ENCODE data around the gene MARCHF3. TPM values are rescaled to one million over a fixed set of nuclear protein-coding genes. Genes with fewer than 3 reads are reported as not detected.
"Not testable (repeated sequence)": the region's sequence is repeated elsewhere in the genome, so short reads cannot be mapped to it uniquely, and the experiment has no call there.

Gene MARCHF3
- polyA plus RNA-seq, 4 donors, result 3.6 to 8.5 (median 5.4) TPM

- Histone ChIP-seq H3K27ac (ENCODE audit: low read depth in 1 of 3, low read length in 2 of 3) (no peak overlapping the region), H3K36me3 (ENCODE audit: control insufficient read depth in 3 of 3, insufficient read depth in 2 of 3, low read depth in 1 of 3, low read length in 3 of 3) (peaks cover 0 to 8% (median 0%) of the 10 kb centered on the region in 3 donors), H3K4me3 (ENCODE audit: low read depth in 1 of 3, low read length in 3 of 3) (no peak overlapping the region), H3K9me3 (ENCODE audit: control insufficient read depth in 2 of 2, insufficient read depth in 1 of 2, low read depth in 1 of 2, low read length in 1 of 2) (no peaks in the 10 kb centered on the region), H3K27me3 (ENCODE audit: control insufficient read depth in 3 of 3, insufficient read depth in 3 of 3, low read length in 3 of 3) (no peaks in the 10 kb centered on the region), H3K4me1 (ENCODE audit: control insufficient read depth in 3 of 3, insufficient read depth in 2 of 3, low read depth in 1 of 3, low read length in 2 of 3) (no peaks in the 10 kb centered on the region)
- FAIRE-seq (no peak), DNase-seq (no peak)
- 68 to 79% (median 68%) methylated on average over 2 of the region's 2 CpGs for WGBS, 3 donors
Measured at GRCh38 chr5:127056896-127057295, 26.5 kb upstream of the MARCHF3 start.

- Histone ChIP-seq H3K36me3 (ENCODE audit: control insufficient read depth in 3 of 3, insufficient read depth in 2 of 3, low read depth in 1 of 3, low read length in 3 of 3) (peaks cover 0 to 10% (median 0%) of the 10 kb centered on the region in 3 donors), H3K27ac (ENCODE audit: low read depth in 1 of 3, low read length in 2 of 3) (no peak overlapping the region), H3K4me1 (ENCODE audit: control insufficient read depth in 3 of 3, insufficient read depth in 2 of 3, low read depth in 1 of 3, low read length in 2 of 3) (no peaks in the 10 kb centered on the region), H3K27me3 (ENCODE audit: control insufficient read depth in 3 of 3, insufficient read depth in 3 of 3, low read length in 3 of 3) (no peaks in the 10 kb centered on the region), H3K4me3 (ENCODE audit: low read depth in 1 of 3, low read length in 3 of 3) (no peak overlapping the region), H3K9me3 (ENCODE audit: control insufficient read depth in 2 of 2, insufficient read depth in 1 of 2, low read depth in 1 of 2, low read length in 1 of 2) (no peaks in the 10 kb centered on the region)
- no peak for FAIRE-seq
- WGBS, 3 donors, result 91 to 97% (median 95%) methylated on average over 3 of the region's 3 CpGs
- DNase-seq, result no peak
Measured at GRCh38 chr5:127055880-127056653, 25.7 kb upstream of the MARCHF3 start.

GRCh38 chr5:127053551-127053950 is 23.2 kb upstream of the MARCHF3 start:
- H3K27me3 ChIP-seq (ENCODE audit: control insufficient read depth in 3 of 3, insufficient read depth in 3 of 3, low read length in 3 of 3); H3K4me1 ChIP-seq (ENCODE audit: control insufficient read depth in 3 of 3, insufficient read depth in 2 of 3, low read depth in 1 of 3, low read length in 2 of 3); DNase-seq; H3K4me3 ChIP-seq (ENCODE audit: low read depth in 1 of 3, low read length in 3 of 3); FAIRE-seq; H3K27ac ChIP-seq (ENCODE audit: low read depth in 1 of 3, low read length in 2 of 3); H3K9me3 ChIP-seq (ENCODE audit: control insufficient read depth in 2 of 2, insufficient read depth in 1 of 2, low read depth in 1 of 2, low read length in 1 of 2); H3K36me3 ChIP-seq (ENCODE audit: control insufficient read depth in 3 of 3, insufficient read depth in 2 of 3, low read depth in 1 of 3, low read length in 3 of 3): not testable (repeated sequence)
- WGBS, 3 donors, result 98 to 99% (median 98%) methylated on average over 6 of the region's 6 CpGs

GRCh38 chr5:127053049-127053448 is 22.7 kb upstream of the MARCHF3 start:
- no peak overlapping the region for H3K27ac ChIP-seq (ENCODE audit: low read depth in 1 of 3, low read length in 2 of 3)
- H3K9me3 ChIP-seq (ENCODE audit: control insufficient read depth in 2 of 2, insufficient read depth in 1 of 2, low read depth in 1 of 2, low read length in 1 of 2), result no peaks in the 10 kb centered on the region
- no peaks in the 10 kb centered on the region for H3K4me1 ChIP-seq (ENCODE audit: control insufficient read depth in 3 of 3, insufficient read depth in 2 of 3, low read depth in 1 of 3, low read length in 2 of 3)
- H3K36me3 ChIP-seq (ENCODE audit: control insufficient read depth in 3 of 3, insufficient read depth in 2 of 3, low read depth in 1 of 3, low read length in 3 of 3), result peaks cover 0 to 10% (median 0%) of the 10 kb centered on the region in 3 donors
- FAIRE-seq (no peak), DNase-seq (peak in 1 of 2 donors; percentile 12)
- H3K4me3 ChIP-seq (ENCODE audit: low read depth in 1 of 3, low read length in 3 of 3), result no peak overlapping the region
- 84 to 92% (median 87%) methylated on average over 3 of the region's 3 CpGs for WGBS, 3 donors
- no peaks in the 10 kb centered on the region for H3K27me3 ChIP-seq (ENCODE audit: control insufficient read depth in 3 of 3, insufficient read depth in 3 of 3, low read length in 3 of 3)

GRCh38 chr5:127051591-127051990 is 21.2 kb upstream of the MARCHF3 start:
- FAIRE-seq (no peak), DNase-seq (no peak)
- Histone ChIP-seq H3K27me3 (ENCODE audit: control insufficient read depth in 3 of 3, insufficient read depth in 3 of 3, low read length in 3 of 3) (no peaks in the 10 kb centered on the region), H3K4me3 (ENCODE audit: low read depth in 1 of 3, low read length in 3 of 3) (no peak overlapping the region), H3K9me3 (ENCODE audit: control insufficient read depth in 2 of 2, insufficient read depth in 1 of 2, low read depth in 1 of 2, low read length in 1 of 2) (no peaks in the 10 kb centered on the region), H3K36me3 (ENCODE audit: control insufficient read depth in 3 of 3, insufficient read depth in 2 of 3, low read depth in 1 of 3, low read length in 3 of 3) (peaks cover 0 to 8% (median 0%) of the 10 kb centered on the region in 3 donors), H3K4me1 (ENCODE audit: control insufficient read depth in 3 of 3, insufficient read depth in 2 of 3, low read depth in 1 of 3, low read length in 2 of 3) (no peaks in the 10 kb centered on the region), H3K27ac (ENCODE audit: low read depth in 1 of 3, low read length in 2 of 3) (no peak overlapping the region)
- 88 to 95% (median 94%) methylated on average over 1 of the region's 1 CpG for WGBS, 3 donors

GRCh38 chr5:127046343-127047072 is 16.1 kb upstream of the MARCHF3 start:
- Histone ChIP-seq H3K4me1 (ENCODE audit: control insufficient read depth in 3 of 3, insufficient read depth in 2 of 3, low read depth in 1 of 3, low read length in 2 of 3) (peaks cover 0 to under 1% (median 0%) of the 10 kb centered on the region in 3 donors), H3K9me3 (ENCODE audit: control insufficient read depth in 2 of 2, insufficient read depth in 1 of 2, low read depth in 1 of 2, low read length in 1 of 2) (no peaks in the 10 kb centered on the region), H3K27me3 (ENCODE audit: control insufficient read depth in 3 of 3, insufficient read depth in 3 of 3, low read length in 3 of 3) (no peaks in the 10 kb centered on the region), H3K36me3 (ENCODE audit: control insufficient read depth in 3 of 3, insufficient read depth in 2 of 3, low read depth in 1 of 3, low read length in 3 of 3) (peaks cover 0 to 2% (median 0%) of the 10 kb centered on the region in 3 donors), H3K4me3 (ENCODE audit: low read depth in 1 of 3, low read length in 3 of 3) (no peak overlapping the region), H3K27ac (ENCODE audit: low read depth in 1 of 3, low read length in 2 of 3) (no peak overlapping the region)
- DNase-seq (no peak), FAIRE-seq (no peak)
- WGBS, 3 donors, result 93 to 95% (median 93%) methylated on average over 4 of the region's 4 CpGs

- H3K36me3 ChIP-seq (ENCODE audit: control insufficient read depth in 3 of 3, insufficient read depth in 2 of 3, low read depth in 1 of 3, low read length in 3 of 3), result no peaks in the 10 kb centered on the region
- FAIRE-seq, result no peak
- H3K4me1 ChIP-seq (ENCODE audit: control insufficient read depth in 3 of 3, insufficient read depth in 2 of 3, low read depth in 1 of 3, low read length in 2 of 3), result peaks cover 0 to 14% (median 1%) of the 10 kb centered on the region in 3 donors
- H3K4me3 ChIP-seq (ENCODE audit: low read depth in 1 of 3, low read length in 3 of 3), result no peak overlapping the region
- 89 to 94% (median 94%) methylated on average over 2 of the region's 2 CpGs for WGBS, 3 donors
- H3K9me3 ChIP-seq (ENCODE audit: control insufficient read depth in 2 of 2, insufficient read depth in 1 of 2, low read depth in 1 of 2, low read length in 1 of 2), result no peaks in the 10 kb centered on the region
- DNase-seq, result no peak
- no peaks in the 10 kb centered on the region for H3K27me3 ChIP-seq (ENCODE audit: control insufficient read depth in 3 of 3, insufficient read depth in 3 of 3, low read length in 3 of 3)
- no peak overlapping the region for H3K27ac ChIP-seq (ENCODE audit: low read depth in 1 of 3, low read length in 2 of 3)
Measured at GRCh38 chr5:127042593-127042992, 12.2 kb upstream of the MARCHF3 start.

- DNase-seq, result peak in 1 of 2 donors; percentile 27
- Histone ChIP-seq H3K4me3 (ENCODE audit: low read depth in 1 of 3, low read length in 3 of 3) (no peak overlapping the region), H3K36me3 (ENCODE audit: control insufficient read depth in 3 of 3, insufficient read depth in 2 of 3, low read depth in 1 of 3, low read length in 3 of 3) (no peaks in the 10 kb centered on the region), H3K27ac (ENCODE audit: low read depth in 1 of 3, low read length in 2 of 3) (peak overlapping the region; percentile 0 to 81 (median 81)), H3K27me3 (ENCODE audit: control insufficient read depth in 3 of 3, insufficient read depth in 3 of 3, low read length in 3 of 3) (no peaks in the 10 kb centered on the region), H3K4me1 (ENCODE audit: control insufficient read depth in 3 of 3, insufficient read depth in 2 of 3, low read depth in 1 of 3, low read length in 2 of 3) (peaks cover 0 to 14% (median 1%) of the 10 kb centered on the region in 3 donors), H3K9me3 (ENCODE audit: control insufficient read depth in 2 of 2, insufficient read depth in 1 of 2, low read depth in 1 of 2, low read length in 1 of 2) (no peaks in the 10 kb centered on the region)
- no peak for FAIRE-seq
- WGBS, 3 donors, result 17 to 51% (median 38%) methylated on average over 3 of the region's 3 CpGs
Measured at GRCh38 chr5:127041571-127041970, 11.2 kb upstream of the MARCHF3 start.
